HUDEP-2 (cell line): ENCODE data around the gene FADS2.
A peak's percentile ranks its signal among the peaks of the same experiment; 100 is the strongest.
"Not testable (repeated sequence)": the region's sequence is repeated elsewhere in the genome, so short reads cannot be mapped to it uniquely, and the experiment has no call there.

Experiments used
- DNase-seq, 76 experiments: peaks; one replicate each; lab custom pipeline; 2025; ENCODE audit not compliant: unreplicated experiment in 76 of 76; lab: John Stamatoyannopoulos, UW

FADS2 gene

GRCh38 chr11:61864814-61865775 lies 37.0 kb downstream of the FADS2 start:
- DNase-seq = no peak

- peak in 1 of 76 experiments; percentile 14 for DNase-seq
Measured at GRCh38 chr11:61866231-61866957, 38.3 kb downstream of the FADS2 start.

GRCh38 chr11:61866958-61867343 lies 38.9 kb downstream of the FADS2 start:
- DNase-seq = no peak

- DNase-seq = peak in 20 of 76 experiments; percentile 17 to 78 (median 39)
Measured at GRCh38 chr11:61868571-61869428, 40.7 kb downstream of the FADS2 start.

- DNase-seq = peak in 52 of 76 experiments; percentile 35 to 88 (median 69)
Measured at GRCh38 chr11:61869429-61869707, 41.3 kb downstream of the FADS2 start.

GRCh38 chr11:61869708-61870451 lies 41.8 kb downstream of the FADS2 start:
- peak; percentile 57 to 96 (median 89) for DNase-seq

- peak in 8 of 76 experiments; percentile 27 to 64 (median 38) for DNase-seq
Measured at GRCh38 chr11:61870541-61871031, 42.5 kb downstream of the FADS2 start.

GRCh38 chr11:61871158-61871597 lies 43.1 kb downstream of the FADS2 start:
- DNase-seq = peak in 74 of 76 experiments; percentile 9 to 87 (median 73)

GRCh38 chr11:61872935-61873565 lies 45.0 kb downstream of the FADS2 start:
- DNase-seq = no peak

- peak in 1 of 76 experiments; percentile 15 for DNase-seq
Measured at GRCh38 chr11:61873588-61874376, 45.7 kb downstream of the FADS2 start.

- DNase-seq = no peak
Measured at GRCh38 chr11:61874377-61874809, 46.3 kb downstream of the FADS2 start.

GRCh38 chr11:61874853-61875252 lies 46.8 kb downstream of the FADS2 start:
- no peak for DNase-seq

- DNase-seq = no peak
Measured at GRCh38 chr11:61875698-61876097, 47.6 kb downstream of the FADS2 start.

GRCh38 chr11:61879152-61879551 lies 51.1 kb downstream of the FADS2 start:
- no peak for DNase-seq

- DNase-seq = no peak
Measured at GRCh38 chr11:61880031-61880430, 51.9 kb downstream of the FADS2 start.

GRCh38 chr11:61880454-61880853 lies 52.4 kb downstream of the FADS2 start:
- no peak for DNase-seq

- no peak for DNase-seq
Measured at GRCh38 chr11:61881397-61881796, 53.3 kb downstream of the FADS2 start.

- DNase-seq = not testable (repeated sequence)
Measured at GRCh38 chr11:61882267-61882666, 54.2 kb downstream of the FADS2 start.

- DNase-seq = no peak
Measured at GRCh38 chr11:61882879-61883278, 54.8 kb downstream of the FADS2 start.
